HG02938 (cell line): ENCODE data around the gene ADH1C.

Experiments used
- ATAC-seq: cut with Tn5 transposase; IDR thresholded peaks from one replicate; pipeline ENCODE4 v1.9.1; 2021; ENCODE audit warnings: mild to moderate bottlenecking, moderate library complexity; ENCODE audit not compliant: unreplicated experiment

Gene ADH1C

GRCh38 chr4:99305638-99306400 lies 46.7 kb downstream of the ADH1C start:
- no peak for ATAC-seq

- ATAC-seq: no peak
Observed at GRCh38 chr4:99301376-99302164, 51.0 kb downstream of the ADH1C start.

GRCh38 chr4:99300934-99301333 lies 51.6 kb downstream of the ADH1C start:
- ATAC-seq: no peak

GRCh38 chr4:99293357-99293756 lies 59.2 kb downstream of the ADH1C start:
- no peak for ATAC-seq

GRCh38 chr4:99290848-99291786 lies 61.4 kb downstream of the ADH1C start, which contains the start of gene ADH1A:
TSS of gene ADH1A (minus strand) at chr4:99290985. CDS start at chr4:99290914, 71 bp downstream.
- ATAC-seq: no peak
